PFSK-1 (cell line): ENCODE data around the gene ANK2.

Experiments used
- FOXP2 ChIP-seq: optimal IDR thresholded peaks from 2 replicates; pipeline ENCODE3; 2011; ENCODE audit warnings: borderline replicate concordance, control low read depth, inconsistent platforms; ENCODE audit not compliant: insufficient read depth; ENCODE audit errors: extremely low read length, extremely low read depth
- POLR2AphosphoS5 ChIP-seq: IDR thresholded peaks from 2 replicates; pipeline ENCODE4 v1.6.1; 2012; ENCODE audit warnings: low read depth, mild to moderate bottlenecking, control low read depth, low read length, moderate library complexity
- REST ChIP-seq, 2 experiments: IDR thresholded peaks; 2 replicates each; pipeline versions ENCODE4 v1.6.1 to v1.8.0; 2011 to 2012; ENCODE audit warnings: low read depth in 2 of 2, low read length in 2 of 2, control low read depth in 1 of 2, inconsistent platforms in 1 of 2, mild to moderate bottlenecking in 1 of 2, moderate library complexity in 1 of 2; ENCODE audit not compliant: insufficient read depth in 1 of 2
- SIN3A ChIP-seq: IDR thresholded peaks from 2 replicates; pipeline ENCODE4 v1.6.1; 2012; ENCODE audit warnings: mild to moderate bottlenecking, low read length, moderate library complexity, borderline replicate concordance; ENCODE audit not compliant: insufficient read depth
- TAF1 ChIP-seq: IDR thresholded peaks from 2 replicates; pipeline ENCODE4 v1.6.1; 2012; ENCODE audit warnings: low read length, control low read depth, borderline replicate concordance; ENCODE audit not compliant: insufficient read depth

ANK2 gene

GRCh38 chr4:113410686-113411085, 361.2 kb downstream of the ANK2 start:
- TF ChIP-seq SIN3A (no peak), POLR2AphosphoS5 (no peak), TAF1 (no peak), REST (IDR thresholded peaks at IDR 0.05; ENCODE audit: insufficient read depth in 1 of 2, low read depth in 2 of 2, low read length in 2 of 2) (no peak), FOXP2 (no peak)

GRCh38 chr4:113411496-113411938, 362.1 kb downstream of the ANK2 start:
- TF ChIP-seq TAF1 (no peak), POLR2AphosphoS5 (no peak), FOXP2 (no peak), REST (IDR thresholded peaks at IDR 0.05; ENCODE audit: insufficient read depth in 1 of 2, low read depth in 2 of 2, low read length in 2 of 2) (no peak), SIN3A (no peak)

- no peak for TF ChIP-seq TAF1
- no peak for TF ChIP-seq POLR2AphosphoS5
Measured at GRCh38 chr4:113419631-113420030, 370.2 kb downstream of the ANK2 start.

DNA sequence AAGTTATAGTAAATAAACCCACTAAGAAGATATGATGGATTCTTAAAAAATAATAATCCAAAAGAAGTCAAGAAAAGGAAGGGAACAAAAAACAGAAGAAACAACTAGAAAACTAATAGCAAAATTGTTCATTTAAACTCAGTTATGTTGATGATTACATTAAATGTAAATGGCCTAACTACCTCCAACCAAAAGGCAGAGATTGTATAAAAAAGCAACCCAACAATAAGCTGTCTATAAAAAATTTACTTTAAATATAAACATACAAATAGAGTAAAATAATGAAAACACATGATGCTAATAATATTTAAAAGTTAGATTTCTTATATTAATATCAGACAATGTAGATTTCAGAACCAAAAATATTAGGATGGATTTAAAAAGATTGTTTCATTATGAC, 371.5 kb downstream of the ANK2 start:
- TF ChIP-seq FOXP2, result no peak
- TF ChIP-seq TAF1, result no peak
- TF ChIP-seq SIN3A, result no peak
- no peak for TF ChIP-seq POLR2AphosphoS5
- TF ChIP-seq REST (IDR thresholded peaks at IDR 0.05; ENCODE audit: insufficient read depth in 1 of 2, low read depth in 2 of 2, low read length in 2 of 2), result no peak

- no peak for TF ChIP-seq POLR2AphosphoS5
- no peak for TF ChIP-seq REST (IDR thresholded peaks at IDR 0.05; ENCODE audit: insufficient read depth in 1 of 2, low read depth in 2 of 2, low read length in 2 of 2)
- no peak for TF ChIP-seq FOXP2
- no peak for TF ChIP-seq SIN3A
- TF ChIP-seq TAF1, result no peak
Measured at GRCh38 chr4:113423631-113424030, 374.2 kb downstream of the ANK2 start.
